CD8-positive, alpha-beta memory T cell (primary cell): ENCODE results near the gene KIAA1191. TPM values are rescaled to one million over a fixed set of nuclear protein-coding genes. Genes with fewer than 3 reads are reported as not detected.
A peak's percentile ranks its signal among the peaks of the same experiment; 100 is the strongest.
"Not testable (repeated sequence)": the region's sequence is repeated elsewhere in the genome, so short reads cannot be mapped to it uniquely, and the experiment has no call there.

Experiments
- CTCF ChIA-PET: fragments of 350-600 bp; sonication (Branson Sonifier 250); formaldehyde crosslinking; loops from one replicate; lab custom pipeline; 2021; ENCODE audit warnings: antibody characterized with exemption; lab: Charles Lee
- POLR2A ChIA-PET: fragments of 350-600 bp; sonication (Branson Sonifier 250); formaldehyde crosslinking; loops from one replicate; lab custom pipeline; 2021; ENCODE audit warnings: antibody characterized with exemption; lab: Charles Lee
- DNase-seq, 5 donors: peaks; one replicate each; pipeline versions ENCODE4 v3.0.0 to v3.0.0-alpha.2; 2020 to 2022; ENCODE audit warnings: mixed read lengths in 1 of 5
- H3K27ac ChIP-seq: one replicate; pipeline ENCODE4 v1.7.0; 2013; ENCODE audit warnings: low read depth, mild to moderate bottlenecking, low read length, moderate library complexity
- H3K27me3 ChIP-seq: 2 replicates; pipeline ENCODE4 v1.7.0; 2013; ENCODE audit warnings: low read length, mild to moderate bottlenecking; ENCODE audit not compliant: insufficient read depth, poor library complexity, severe bottlenecking
- H3K36me3 ChIP-seq: 2 replicates; pipeline ENCODE4 v1.7.0; 2013; ENCODE audit warnings: mild to moderate bottlenecking, low read length, moderate library complexity; ENCODE audit not compliant: insufficient read depth
- H3K4me1 ChIP-seq: 2 replicates; pipeline ENCODE4 v1.7.0; 2013; ENCODE audit warnings: mild to moderate bottlenecking, low read length, moderate library complexity; ENCODE audit not compliant: insufficient read depth
- H3K4me3 ChIP-seq: 2 replicates; pipeline ENCODE4 v1.7.0; 2013; ENCODE audit warnings: mild to moderate bottlenecking, low read length
- H3K9me3 ChIP-seq: 2 replicates; pipeline ENCODE4 v1.7.0; 2013; ENCODE audit warnings: mild to moderate bottlenecking, low read length
- H3K27ac Mint-ChIP-seq, 8 donors: one replicate each; pipeline ENCODE4 v1.8.0; 2020 to 2021; ENCODE audit warnings: mixed read lengths in 8 of 8, mild to moderate bottlenecking in 6 of 8, inconsistent platforms in 3 of 8, moderate library complexity in 3 of 8
- H3K27me3 Mint-ChIP-seq, 2 donors: one replicate each; pipeline ENCODE4 v1.8.0; 2020 to 2021; ENCODE audit warnings: mixed read lengths in 2 of 2, mild to moderate bottlenecking in 1 of 2, moderate library complexity in 1 of 2
- H3K36me3 Mint-ChIP-seq, 3 donors: one replicate each; pipeline ENCODE4 v1.8.0; 2020 to 2021; ENCODE audit warnings: mixed read lengths in 3 of 3, inconsistent platforms in 1 of 3, mild to moderate bottlenecking in 1 of 3
- H3K4me1 Mint-ChIP-seq, 3 donors: one replicate each; pipeline ENCODE4 v1.8.0; 2020 to 2021; ENCODE audit warnings: mixed read lengths in 3 of 3, inconsistent platforms in 1 of 3, mild to moderate bottlenecking in 1 of 3
- H3K4me3 Mint-ChIP-seq, 7 donors: one replicate each; pipeline ENCODE4 v1.8.0; 2020 to 2021; ENCODE audit warnings: mixed read lengths in 7 of 7, mild to moderate bottlenecking in 6 of 7, moderate library complexity in 4 of 7, inconsistent platforms in 2 of 7
- H3K9me3 Mint-ChIP-seq, 5 donors: one replicate each; pipeline ENCODE4 v1.8.0; 2020 to 2022; ENCODE audit warnings: mixed read lengths in 5 of 5, mild to moderate bottlenecking in 3 of 5, moderate library complexity in 2 of 5, inconsistent platforms in 1 of 5
- polyA plus RNA-seq: library from polyadenylated mRNA; unstranded; fragments of 300-500 nt; fragmentation: Illumina TruSeq; gene quantifications from one replicate; pipeline ENCODE4 v1.2.3, GENCODE V29; 2021
- total RNA-seq, 2 experiments: library from RNA; stranded (reverse); gene quantifications; one replicate each; pipeline ENCODE4 v1.2.3, GENCODE V29; 2021

Gene KIAA1191, protein sequence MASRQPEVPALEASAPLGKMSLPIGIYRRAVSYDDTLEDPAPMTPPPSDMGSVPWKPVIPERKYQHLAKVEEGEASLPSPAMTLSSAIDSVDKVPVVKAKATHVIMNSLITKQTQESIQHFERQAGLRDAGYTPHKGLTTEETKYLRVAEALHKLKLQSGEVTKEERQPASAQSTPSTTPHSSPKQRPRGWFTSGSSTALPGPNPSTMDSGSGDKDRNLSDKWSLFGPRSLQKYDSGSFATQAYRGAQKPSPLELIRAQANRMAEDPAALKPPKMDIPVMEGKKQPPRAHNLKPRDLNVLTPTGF
- total RNA-seq (10 to 100 TPM; 35.6 to 37.0 TPM), polyA plus RNA-seq (63.6 TPM)

- ChIA-PET POLR2A (interaction anchor here (0.5 to 2.9 kb wide), 8 partner anchors 27 to 823 kb away, joined by 3 to 40 read pairs (median 5); partner anchors contain the start of genes HIGD2A, NOP16 and RNF44), CTCF (interaction anchor here (0.6 to 1.8 kb wide), 15 partner anchors 8 to 285 kb away, joined by 3 to 7 read pairs (median 3); partner anchors contain the start of genes FAF2, HIGD2A, NOP16 and RNF44)
- Mint-ChIP-seq H3K4me3 (peak within 1 kb of the TSS; percentile 96 to 100 (median 99)), H3K9me3 (no peaks in the 10 kb centered on the region), H3K36me3 (peaks cover 0 to 36% (median 2%) of the 10 kb centered on the region in 3 donors), H3K27me3 (no peaks in the 10 kb centered on the region), H3K27ac (peak within 1 kb of the TSS; percentile 92 to 98 (median 97)), H3K4me1 (peaks cover 32 to 57% (median 40%) of the 10 kb centered on the region in 3 donors)
- Histone ChIP-seq H3K27ac (peak within 1 kb of the TSS; percentile 80), H3K9me3 (no peaks in the 10 kb centered on the region), H3K36me3 (peaks cover 13% of the 10 kb centered on the region), H3K27me3 (no peaks in the 10 kb centered on the region), H3K4me3 (peak within 1 kb of the TSS; percentile 82), H3K4me1 (peaks cover 25% of the 10 kb centered on the region)
- peak; percentile 91 to 98 (median 94) for DNase-seq
These were observed at the start of gene KIAA1191 for GRCh38 chr5:176361437-176362232. Gene KIAA1191, minus strand, starts transcription at chr5:176361764. Its CDS starts 2,256 bp downstream, at chr5:176359508.

- Mint-ChIP-seq H3K36me3 (peaks cover 0 to 49% (median 9%) of the 10 kb centered on the region in 3 donors), H3K4me3 (no peak overlapping the region), H3K27me3 (no peaks in the 10 kb centered on the region), H3K27ac (peak overlapping the region in 1 of 8 donors; percentile 69), H3K9me3 (no peaks in the 10 kb centered on the region), H3K4me1 (peaks cover 38 to 44% (median 42%) of the 10 kb centered on the region in 3 donors)
- peaks cover 3% of the 10 kb centered on the region for H3K36me3 ChIP-seq
- DNase-seq, result no peak
- H3K27ac ChIP-seq, result no peak overlapping the region
- H3K9me3 ChIP-seq, result no peaks in the 10 kb centered on the region
- ChIA-PET POLR2A (no interaction called here), CTCF (no interaction called here)
- H3K4me1 ChIP-seq, result peaks cover 13% of the 10 kb centered on the region
- no peak overlapping the region for H3K4me3 ChIP-seq
- no peaks in the 10 kb centered on the region for H3K27me3 ChIP-seq
These were observed 49.1 kb upstream of the KIAA1191 start for GRCh38 chr5:176410486-176411180.

- Mint-ChIP-seq H3K9me3 (no peaks in the 10 kb centered on the region), H3K36me3 (peaks cover 0 to 53% (median 9%) of the 10 kb centered on the region in 3 donors), H3K4me3 (no peak overlapping the region), H3K27ac (peak overlapping the region in 3 of 8 donors; percentile 9 to 57 (median 12)), H3K4me1 (peaks cover 30 to 36% (median 33%) of the 10 kb centered on the region in 3 donors), H3K27me3 (no peaks in the 10 kb centered on the region)
- H3K27ac ChIP-seq, result no peak overlapping the region
- H3K4me1 ChIP-seq, result peaks cover 5% of the 10 kb centered on the region
- H3K4me3 ChIP-seq, result no peak overlapping the region
- peaks cover 3% of the 10 kb centered on the region for H3K36me3 ChIP-seq
- DNase-seq, result no peak
- ChIA-PET POLR2A (interaction anchor here (0.8 kb wide), 1 partner anchor 26 kb away, joined by 4 read pairs; no protein-coding TSS in a partner anchor), CTCF (interaction anchor here (0.7 to 1.3 kb wide), 2 partner anchors 14 to 164 kb away, joined by 3 read pairs; no protein-coding TSS in a partner anchor)
- H3K9me3 ChIP-seq, result no peaks in the 10 kb centered on the region
- H3K27me3 ChIP-seq, result no peaks in the 10 kb centered on the region
These were observed 48.2 kb upstream of the KIAA1191 start for GRCh38 chr5:176409765-176410164.

DNA sequence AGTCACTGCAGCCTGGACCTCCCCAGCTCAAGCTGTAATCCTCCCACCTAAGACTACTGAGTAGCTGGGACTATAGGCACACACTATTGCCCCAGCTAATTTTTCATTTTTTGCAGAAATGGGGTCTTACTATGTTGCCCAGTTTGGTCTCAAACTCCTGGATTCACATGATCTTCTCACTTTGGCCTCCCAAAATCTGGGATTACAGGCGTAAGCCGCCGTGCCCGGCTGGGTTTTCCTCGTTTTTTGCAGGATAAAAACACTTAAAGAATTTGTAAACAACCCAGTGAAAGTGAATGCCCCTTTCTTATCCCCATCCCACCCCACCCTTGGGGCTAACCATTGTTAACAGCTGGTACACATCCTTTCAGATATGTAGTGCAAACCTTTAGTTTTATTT lies 47.0 kb upstream of the KIAA1191 start:
- POLR2A ChIA-PET, result no interaction called here

GRCh38 chr5:176408252-176408573 lies 46.6 kb upstream of the KIAA1191 start:
- H3K4me1 Mint-ChIP-seq, result peaks cover 14 to 20% (median 20%) of the 10 kb centered on the region in 3 donors
- H3K27me3 Mint-ChIP-seq, POLR2A ChIA-PET, H3K4me1 ChIP-seq, H3K4me3 ChIP-seq, H3K4me3 Mint-ChIP-seq, H3K9me3 ChIP-seq, H3K36me3 ChIP-seq, H3K9me3 Mint-ChIP-seq, DNase-seq, H3K27ac ChIP-seq, H3K27me3 ChIP-seq: not testable (repeated sequence)
- peak overlapping the region in 2 of 8 donors; percentile 42 to 78 for H3K27ac Mint-ChIP-seq
- H3K36me3 Mint-ChIP-seq, result peaks cover 0 to 57% (median 9%) of the 10 kb centered on the region in 3 donors
- CTCF ChIA-PET, result interaction anchor here (1.2 kb wide), 1 partner anchor 129 kb away, joined by 3 read pairs; the partner anchor contains the start of gene RNF44

More for the DNA sequence above, 47.0 kb upstream of the KIAA1191 start:
- Mint-ChIP-seq H3K4me1 (peaks cover 18 to 24% (median 22%) of the 10 kb centered on the region in 3 donors), H3K36me3 (peaks cover 0 to 57% (median 9%) of the 10 kb centered on the region in 3 donors), H3K4me3 (no peak overlapping the region), H3K9me3 (no peaks in the 10 kb centered on the region), H3K27ac (peak overlapping the region in 1 of 8 donors; percentile 42), H3K27me3 (no peaks in the 10 kb centered on the region)
- Histone ChIP-seq H3K4me3 (no peak overlapping the region), H3K27ac (no peak overlapping the region), H3K9me3 (no peaks in the 10 kb centered on the region), H3K4me1 (no peaks in the 10 kb centered on the region), H3K27me3 (no peaks in the 10 kb centered on the region), H3K36me3 (peaks cover 3% of the 10 kb centered on the region)
- CTCF ChIA-PET, result interaction anchor here (1.3 kb wide), 1 partner anchor 165 kb away, joined by 3 read pairs; no protein-coding TSS in a partner anchor
- DNase-seq, result no peak

- H3K4me3 ChIP-seq, result no peak overlapping the region
- no peak overlapping the region for H3K27ac ChIP-seq
- Mint-ChIP-seq H3K27ac (peak overlapping the region in 4 of 8 donors; percentile 42 to 78 (median 62)), H3K4me3 (no peak overlapping the region), H3K4me1 (peaks cover 12 to 15% (median 15%) of the 10 kb centered on the region in 3 donors), H3K36me3 (peaks cover 0 to 58% (median 9%) of the 10 kb centered on the region in 3 donors), H3K9me3 (no peaks in the 10 kb centered on the region), H3K27me3 (no peaks in the 10 kb centered on the region)
- peaks cover 3% of the 10 kb centered on the region for H3K36me3 ChIP-seq
- no peaks in the 10 kb centered on the region for H3K4me1 ChIP-seq
- no peaks in the 10 kb centered on the region for H3K9me3 ChIP-seq
- ChIA-PET CTCF (interaction anchor here (0.9 to 1.6 kb wide), 4 partner anchors 8 to 130 kb away, joined by 3 read pairs; partner anchors contain the start of genes FAF2 and RNF44), POLR2A (no interaction called here)
- DNase-seq, result no peak
- no peaks in the 10 kb centered on the region for H3K27me3 ChIP-seq
These were observed 46.1 kb upstream of the KIAA1191 start for GRCh38 chr5:176407456-176408251.
